Germinal center (tissue), 1 donor: ENCODE results near the gene MT1B.

Source experiments
- DNase-seq: peaks from one replicate; pipeline ENCODE4 v3.0.0; 2012; ENCODE audit warnings: mixed read lengths, low spot score

MT1B gene

GRCh38 chr16:56651586-56651985 lies at the start of gene MT1B:
Gene MT1B (plus strand): TSS chr16:56651886. CDS start chr16:56651954, 68 bp downstream.
- no peak for DNase-seq

- DNase-seq = no peak
Measured at GRCh38 chr16:56603589-56603988, 48.1 kb upstream of the MT1B start.

- DNase-seq = no peak
Measured at GRCh38 chr16:56604966-56605365, 46.7 kb upstream of the MT1B start.

GRCh38 chr16:56605475-56605874 lies 46.2 kb upstream of the MT1B start:
- no peak for DNase-seq

- DNase-seq = no peak
Measured at GRCh38 chr16:56606071-56606475, 45.6 kb upstream of the MT1B start.

- DNase-seq = no peak
Measured at GRCh38 chr16:56606476-56607108, 45.1 kb upstream of the MT1B start.

- DNase-seq = no peak
Measured at GRCh38 chr16:56607109-56607618, 44.5 kb upstream of the MT1B start.

GRCh38 chr16:56607675-56608042 lies 44.0 kb upstream of the MT1B start:
- DNase-seq = no peak

GRCh38 chr16:56608043-56608875 lies 43.4 kb upstream of the MT1B start, which contains the start of gene MT2A:
Gene MT2A (plus strand): TSS chr16:56608584. CDS start chr16:56608656, 72 bp downstream.
- DNase-seq = peak; percentile 88

GRCh38 chr16:56608876-56609462 lies 42.7 kb upstream of the MT1B start:
- no peak for DNase-seq

GRCh38 chr16:56609463-56609921 lies 42.2 kb upstream of the MT1B start:
- DNase-seq = peak; percentile 86

GRCh38 chr16:56610017-56610608 lies 41.6 kb upstream of the MT1B start:
- DNase-seq = peak; percentile 41

- no peak for DNase-seq
Measured at GRCh38 chr16:56610609-56611111, 41.0 kb upstream of the MT1B start.

GRCh38 chr16:56611281-56611833 lies 40.3 kb upstream of the MT1B start:
- DNase-seq = no peak

- DNase-seq = no peak
Measured at GRCh38 chr16:56613706-56614105, 38.0 kb upstream of the MT1B start.

GRCh38 chr16:56614549-56614991 lies 37.1 kb upstream of the MT1B start:
- DNase-seq = no peak

- no peak for DNase-seq
Measured at GRCh38 chr16:56615353-56615752, 36.3 kb upstream of the MT1B start.

- DNase-seq = no peak
Measured at GRCh38 chr16:56616608-56617211, 35.0 kb upstream of the MT1B start.

GRCh38 chr16:56617212-56618085 lies 34.2 kb upstream of the MT1B start:
- DNase-seq = no peak

- DNase-seq = no peak
Measured at GRCh38 chr16:56618138-56618537, 33.5 kb upstream of the MT1B start.
